Measurements from ENCODE around the gene CD53.

DNA sequence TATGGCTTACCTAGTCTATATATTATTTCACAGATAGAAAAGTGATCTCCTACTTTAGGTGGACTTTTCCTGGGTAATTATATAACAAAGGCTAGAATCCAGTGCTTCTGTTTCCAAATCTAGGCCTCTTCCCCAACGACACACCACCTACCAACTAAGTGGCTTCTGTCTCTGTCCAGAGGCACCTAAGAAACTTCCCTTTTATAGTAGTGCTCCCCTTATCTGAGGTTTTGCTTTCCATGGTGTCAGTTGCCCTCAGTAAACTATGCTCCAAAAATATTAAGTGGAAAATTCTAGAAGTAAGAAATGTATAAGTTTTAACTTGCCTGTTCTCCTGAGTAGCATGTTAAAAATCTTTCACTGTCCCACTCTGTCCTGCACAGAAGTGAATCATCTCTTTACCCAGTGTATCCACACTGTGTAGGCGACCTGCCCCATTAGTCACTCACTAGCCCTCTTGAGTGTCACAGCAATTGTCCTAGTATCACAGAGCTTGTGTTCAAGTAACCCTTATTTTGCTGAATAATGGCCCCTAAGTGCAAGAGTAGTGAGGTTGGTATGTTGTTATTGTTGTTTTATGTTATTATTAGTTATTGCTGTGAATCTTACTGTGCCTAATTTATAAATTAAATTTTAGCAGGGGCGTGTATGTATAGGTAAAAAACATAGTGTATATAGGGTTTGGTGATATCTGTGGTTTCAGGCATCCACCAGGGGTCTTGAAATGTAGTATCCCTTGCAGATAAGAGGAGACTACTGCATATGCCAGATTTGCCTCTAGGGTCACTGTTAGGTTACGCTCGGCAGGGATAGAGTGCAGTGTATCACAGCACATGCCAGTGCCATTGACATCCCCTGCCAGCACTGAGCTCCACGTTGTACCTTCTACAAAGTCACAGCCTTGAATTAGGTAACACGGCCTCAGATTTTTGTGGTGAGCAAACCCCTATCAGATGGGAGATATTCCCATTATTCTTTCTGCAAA, 14.7 kb upstream of the CD53 start:
- TF ChIP-seq POLR2AphosphoS5 (IDR thresholded peaks at IDR 0.05; ENCODE audit: low read depth, low read length): no peak
- TF ChIP-seq TAF1 (IDR thresholded peaks at IDR 0.05; ENCODE audit: borderline replicate concordance, insufficient read depth, low read length): no peak
- TF ChIP-seq SIN3A (IDR thresholded peaks at IDR 0.05; ENCODE audit: borderline replicate concordance, insufficient read depth, low read length): no peak
- TF ChIP-seq, protein P1, sequence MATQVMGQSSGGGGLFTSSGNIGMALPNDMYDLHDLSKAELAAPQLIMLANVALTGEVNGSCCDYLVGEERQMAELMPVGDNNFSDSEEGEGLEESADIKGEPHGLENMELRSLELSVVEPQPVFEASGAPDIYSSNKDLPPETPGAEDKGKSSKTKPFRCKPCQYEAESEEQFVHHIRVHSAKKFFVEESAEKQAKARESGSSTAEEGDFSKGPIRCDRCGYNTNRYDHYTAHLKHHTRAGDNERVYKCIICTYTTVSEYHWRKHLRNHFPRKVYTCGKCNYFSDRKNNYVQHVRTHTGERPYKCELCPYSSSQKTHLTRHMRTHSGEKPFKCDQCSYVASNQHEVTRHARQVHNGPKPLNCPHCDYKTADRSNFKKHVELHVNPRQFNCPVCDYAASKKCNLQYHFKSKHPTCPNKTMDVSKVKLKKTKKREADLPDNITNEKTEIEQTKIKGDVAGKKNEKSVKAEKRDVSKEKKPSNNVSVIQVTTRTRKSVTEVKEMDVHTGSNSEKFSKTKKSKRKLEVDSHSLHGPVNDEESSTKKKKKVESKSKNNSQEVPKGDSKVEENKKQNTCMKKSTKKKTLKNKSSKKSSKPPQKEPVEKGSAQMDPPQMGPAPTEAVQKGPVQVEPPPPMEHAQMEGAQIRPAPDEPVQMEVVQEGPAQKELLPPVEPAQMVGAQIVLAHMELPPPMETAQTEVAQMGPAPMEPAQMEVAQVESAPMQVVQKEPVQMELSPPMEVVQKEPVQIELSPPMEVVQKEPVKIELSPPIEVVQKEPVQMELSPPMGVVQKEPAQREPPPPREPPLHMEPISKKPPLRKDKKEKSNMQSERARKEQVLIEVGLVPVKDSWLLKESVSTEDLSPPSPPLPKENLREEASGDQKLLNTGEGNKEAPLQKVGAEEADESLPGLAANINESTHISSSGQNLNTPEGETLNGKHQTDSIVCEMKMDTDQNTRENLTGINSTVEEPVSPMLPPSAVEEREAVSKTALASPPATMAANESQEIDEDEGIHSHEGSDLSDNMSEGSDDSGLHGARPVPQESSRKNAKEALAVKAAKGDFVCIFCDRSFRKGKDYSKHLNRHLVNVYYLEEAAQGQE (IDR thresholded peaks at IDR 0.05; ENCODE audit: insufficient read depth in 1 of 2, low read depth in 2 of 2, low read length in 2 of 2): no peak
